Spleen (tissue), 13 donors: ENCODE results near the gene KCNMB1. TPM values are rescaled to one million over a fixed set of nuclear protein-coding genes. Genes with fewer than 3 reads are reported as not detected.

Source experiments
- DNase-seq: peaks from one replicate; pipeline ENCODE4 v3.0.0-alpha.2; 2020
- H3K27ac ChIP-seq, 8 donors: fragments of 200-600 bp; sonication (generic) in 7 of 8; 1 replicate in 4 of 8; 2 replicates in 4 of 8; pipeline versions ENCODE4 v1.5.0 to v1.8.0; 2016 to 2021; ENCODE audit warnings: inconsistent platforms in 4 of 8, mild to moderate bottlenecking in 4 of 8, moderate library complexity in 1 of 8
- H3K27me3 ChIP-seq, 7 donors: fragments of 200-600 bp; sonication (generic) in 6 of 7; replicated peaks in 1 of 7; 1 replicate in 4 of 7; 2 replicates in 3 of 7; pipeline versions ENCODE4 v1.5.0 to v1.8.0; 2016 to 2021; ENCODE audit warnings: inconsistent platforms in 3 of 7, mild to moderate bottlenecking in 1 of 7
- H3K36me3 ChIP-seq, 6 donors: fragments of 200-600 bp; sonication (generic) in 5 of 6; 1 replicate in 4 of 6; 2 replicates in 2 of 6; pipeline versions ENCODE4 v1.5.0 to v1.8.0; 2016 to 2021; ENCODE audit warnings: inconsistent platforms in 2 of 6
- H3K4me1 ChIP-seq, 6 donors: fragments of 200-600 bp; sonication (generic) in 5 of 6; 1 replicate in 3 of 6; 2 replicates in 3 of 6; pipeline versions ENCODE4 v1.5.0 to v1.8.0; 2016 to 2021; ENCODE audit warnings: inconsistent platforms in 3 of 6
- H3K4me3 ChIP-seq, 8 donors: fragments of 200-600 bp; sonication (generic) in 7 of 8; 1 replicate in 4 of 8; 2 replicates in 4 of 8; pipeline versions ENCODE4 v1.5.0 to v1.8.0; 2016 to 2021; ENCODE audit warnings: inconsistent platforms in 4 of 8, mild to moderate bottlenecking in 4 of 8, moderate library complexity in 2 of 8
- H3K9me3 ChIP-seq, 8 donors: fragments of 200-600 bp; sonication (generic) in 7 of 8; 1 replicate in 4 of 8; 2 replicates in 4 of 8; pipeline versions ENCODE4 v1.5.0 to v1.8.0; 2016 to 2021; ENCODE audit warnings: inconsistent platforms in 4 of 8
- CTCF ChIP-seq, 11 experiments: fragments of 200-600 bp in 7 of 11; fragments of 450-650 bp in 4 of 11; sonication (generic) in 4 of 11; IDR thresholded peaks in 8 of 11; conservative IDR thresholded peaks in 3 of 11; 1 replicate in 7 of 11; 2 replicates in 4 of 11; pipeline versions ENCODE4 v1.4.0 to v1.8.0; 2016 to 2021; ENCODE audit warnings: antibody characterized with exemption in 11 of 11, inconsistent platforms in 4 of 11, mild to moderate bottlenecking in 1 of 11
- POLR2A ChIP-seq, 3 donors: fragments of 450-650 bp; IDR thresholded peaks; one replicate each; pipeline ENCODE4 v1.5.1; 2017; ENCODE audit warnings: antibody characterized with exemption in 3 of 3, mild to moderate bottlenecking in 1 of 3
- POLR2AphosphoS5 ChIP-seq, 3 donors: sonication (generic); formaldehyde crosslinking; IDR thresholded peaks; one replicate each; pipeline ENCODE4 v1.5.1; 2017; ENCODE audit warnings: antibody characterized with exemption in 3 of 3
- WGBS, 5 donors: extraction: QIAGEN DNeasy Blood & Tissue Kit in 3 of 5; methylation state at CpG; one replicate each; pipeline versions ENCODE4 v1.1.5 to v1.1.7; 2013 to 2018; 5-methylcytosine and 5-hydroxymethylcytosine counted together
- intact Hi-C: fragments of 100-400 bp; cut with DNase I; formaldehyde crosslinking; loops from one replicate; pipeline ENCODE4 v1.15.0; 2023; ENCODE audit warnings: low total_unique reads
- long read RNA-seq, 2 donors: transcript quantifications; one replicate each; lab custom pipeline, GENCODE V29; 2026
- polyA plus RNA-seq, 3 donors: library from polyadenylated mRNA; stranded (reverse); fragments of 200-250 nt; gene quantifications; one replicate each; pipeline ENCODE4 v1.2.1, GENCODE V29; 2013
- total RNA-seq, 7 donors: library from RNA; depleted of rRNA in 3 of 7; stranded (reverse); fragments of >200 nt in 3 of 7; fragmentation: NEBNext Ultra II Directional in 4 of 7; extraction: Animal tissue kit (Norgen Biotek cat#: 25700) in 4 of 7; gene quantifications; one replicate each; pipeline versions ENCODE4 v1.1.0 to v1.2.1, GENCODE V29; 2016 to 2021
- donor health status: healthy with polysubstance abuse.
- donor health status: DM: no; HTN: no; CAD: no; lungs with moderate emphysema.
- donor health status: DM: no; HTN: no; CAD: no.
- donor health status: Bipolar disorder and iron deficiency.
- donor health status: healthy.
- donor health status: DM: no; HTN: no; CAD: no.
- donor health status: DM: yes; HTN: yes; CAD: no.

Gene KCNMB1
- 1 to 10 TPM in 3 of 7 donors, under 1 TPM in 4; 0.13 to 2.2 (median 0.97) TPM for total RNA-seq
- polyA plus RNA-seq: under 1 TPM; 0.63 to 0.80 (median 0.74) TPM
- long read RNA-seq, donor 1, full-length matches to known transcripts: 1 of 1 reads
- long read RNA-seq, donor 1, partial matches to known transcripts: 0 of 1 reads
- long read RNA-seq, donor 1, other reads (novel, unspliced or antisense): 0 of 1 reads
- long read RNA-seq, donor 2, full-length matches to known transcripts: 1 of 1 reads
- long read RNA-seq, donor 2, partial matches to known transcripts: 0 of 1 reads
- long read RNA-seq, donor 2, other reads (novel, unspliced or antisense): 0 of 1 reads

GRCh38 chr5:170388818-170389549, at the start of gene KCNMB1:
Gene KCNMB1 (minus strand): TSS chr5:170389367. CDS start chr5:170385447, 3,920 bp downstream.
- WGBS, 5 donors: 20 to 28% (median 22%) methylated on average over 14 to 15 of the region's 15 CpGs
- TF ChIP-seq CTCF (IDR thresholded peaks at IDR 0.05 in 8 of 11, conservative IDR thresholded peaks at IDR 0.05 in 3 of 11): no peak
- no peak for TF ChIP-seq POLR2AphosphoS5 (IDR thresholded peaks at IDR 0.05)
- TF ChIP-seq POLR2A (IDR thresholded peaks at IDR 0.05): no peak
- Histone ChIP-seq H3K9me3 (no peaks in the 10 kb centered on the region), H3K27me3 (peaks cover 0 to 14% (median 0%) of the 10 kb centered on the region in 7 donors), H3K36me3 (no peaks in the 10 kb centered on the region), H3K27ac (peak within 1 kb of the TSS in 5 of 8 donors; percentile 13 to 66 (median 43)), H3K4me1 (peaks cover 5 to 49% (median 24%) of the 10 kb centered on the region in 6 donors), H3K4me3 (peak within 1 kb of the TSS in 5 of 8 donors; percentile 2 to 45 (median 12))
- DNase-seq: no peak
- intact Hi-C loops: no loop called here

GRCh38 chr5:170438581-170438980, 49.4 kb upstream of the KCNMB1 start:
- peaks cover 0 to 15% (median 5%) of the 10 kb centered on the region in 6 donors for H3K4me1 ChIP-seq
- WGBS, 5 donors: 86 to 93% (median 87%) methylated on average over 8 of the region's 8 CpGs
- intact Hi-C loops: loop anchor here (5.0 kb wide), 1 partner anchor 194 kb away; no protein-coding TSS in a partner anchor
- no peak overlapping the region for H3K4me3 ChIP-seq
- TF ChIP-seq POLR2AphosphoS5 (IDR thresholded peaks at IDR 0.05) (no peak), CTCF (IDR thresholded peaks at IDR 0.05 in 8 of 11, conservative IDR thresholded peaks at IDR 0.05 in 3 of 11) (no peak), POLR2A (IDR thresholded peaks at IDR 0.05) (no peak)
- H3K27me3 ChIP-seq: peaks cover 0 to 22% (median 0%) of the 10 kb centered on the region in 7 donors
- no peaks in the 10 kb centered on the region for H3K9me3 ChIP-seq
- no peak overlapping the region for H3K27ac ChIP-seq
- no peak for DNase-seq
- H3K36me3 ChIP-seq: no peaks in the 10 kb centered on the region

- Histone ChIP-seq H3K27me3 (peaks cover 0 to 22% (median 0%) of the 10 kb centered on the region in 7 donors), H3K9me3 (no peaks in the 10 kb centered on the region), H3K4me1 (peaks cover 0 to 15% (median 5%) of the 10 kb centered on the region in 6 donors), H3K27ac (no peak overlapping the region), H3K4me3 (no peak overlapping the region), H3K36me3 (no peaks in the 10 kb centered on the region)
- WGBS, 5 donors: 80 to 87% (median 84%) methylated on average over 11 to 12 of the region's 12 CpGs
- no peak for DNase-seq
- TF ChIP-seq POLR2A (IDR thresholded peaks at IDR 0.05) (no peak), POLR2AphosphoS5 (IDR thresholded peaks at IDR 0.05) (no peak), CTCF (IDR thresholded peaks at IDR 0.05 in 8 of 11, conservative IDR thresholded peaks at IDR 0.05 in 3 of 11) (no peak)
- intact Hi-C loops: loop anchor here (5.0 kb wide), 1 partner anchor 195 kb away; no protein-coding TSS in a partner anchor
Observed at GRCh38 chr5:170437621-170438375, 48.6 kb upstream of the KCNMB1 start.
